Left hindlimb (tissue), 1 donor: ENCODE measurements around the gene C9orf152.
"Not testable (repeated sequence)": the region's sequence is repeated elsewhere in the genome, so short reads cannot be mapped to it uniquely, and the experiment has no call there.

Source experiments
- DNase-seq: peaks from one replicate; pipeline ENCODE4 v3.0.0-alpha.2; 2018

C9orf152 gene

GRCh38 chr9:110214090-110214489 lies 6.1 kb upstream of the C9orf152 start:
- no peak for DNase-seq

DNA sequence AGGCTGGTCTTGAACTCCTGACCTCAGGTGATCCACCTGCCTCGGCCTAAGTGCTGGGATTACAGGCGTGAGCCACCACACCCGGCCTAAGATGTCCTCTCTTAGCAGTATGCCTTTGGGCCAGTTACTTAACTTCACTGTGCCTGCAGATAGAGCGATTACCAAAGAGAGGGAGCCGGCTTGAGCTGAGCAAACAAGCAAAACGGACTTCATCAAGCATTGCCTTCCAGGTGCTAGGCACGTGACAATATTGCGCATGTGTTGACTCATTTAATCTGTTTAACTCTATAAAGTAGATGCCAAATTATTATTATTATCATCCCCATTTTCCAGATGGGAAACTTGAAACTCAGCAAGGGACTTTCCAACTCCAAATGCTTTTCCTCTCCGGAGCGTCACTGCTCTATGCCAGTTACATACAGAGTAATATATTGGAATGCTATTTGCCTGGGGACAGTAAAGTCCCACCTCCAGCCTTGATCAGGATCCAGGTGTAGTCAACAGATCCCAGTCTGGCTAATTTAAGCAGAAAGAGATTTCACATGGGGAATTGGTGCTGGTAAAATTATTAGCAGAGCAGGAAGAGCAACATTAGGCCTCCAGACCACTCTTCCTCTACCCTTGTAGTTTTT lies 5.6 kb upstream of the C9orf152 start:
- DNase-seq, result no peak

DNA sequence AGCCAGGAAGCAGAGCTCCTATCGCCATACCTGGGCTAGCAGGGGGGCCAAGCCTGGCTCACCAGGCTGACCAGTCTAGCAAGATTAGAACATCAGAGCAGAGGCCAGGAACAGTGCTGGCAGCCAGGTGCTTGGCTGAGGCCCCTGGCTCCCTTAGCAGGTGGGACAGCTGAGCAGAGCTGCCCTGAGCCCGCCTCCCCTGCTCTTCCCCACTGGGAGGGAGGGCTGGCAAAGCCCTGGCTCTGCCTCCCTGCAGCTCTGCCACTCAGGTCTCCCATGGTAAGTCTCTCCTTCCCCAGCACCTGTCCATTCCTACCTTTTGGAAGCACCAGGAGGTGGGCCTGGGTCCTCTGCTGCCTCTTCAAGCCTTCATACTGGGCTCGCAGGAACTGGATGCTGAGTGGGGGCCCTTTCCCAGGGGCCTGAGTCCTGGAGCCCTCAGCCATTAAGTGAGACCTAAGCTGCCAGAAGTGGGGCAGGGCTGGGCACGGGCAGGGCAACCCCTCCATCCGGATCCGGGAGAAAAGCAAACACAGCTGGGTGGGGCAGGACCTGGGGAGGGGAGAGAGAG lies 803 bp downstream of the C9orf152 start:
- DNase-seq, result no peak

- DNase-seq, result no peak
Measured at GRCh38 chr9:110206389-110206788, 1.6 kb downstream of the C9orf152 start.

DNA sequence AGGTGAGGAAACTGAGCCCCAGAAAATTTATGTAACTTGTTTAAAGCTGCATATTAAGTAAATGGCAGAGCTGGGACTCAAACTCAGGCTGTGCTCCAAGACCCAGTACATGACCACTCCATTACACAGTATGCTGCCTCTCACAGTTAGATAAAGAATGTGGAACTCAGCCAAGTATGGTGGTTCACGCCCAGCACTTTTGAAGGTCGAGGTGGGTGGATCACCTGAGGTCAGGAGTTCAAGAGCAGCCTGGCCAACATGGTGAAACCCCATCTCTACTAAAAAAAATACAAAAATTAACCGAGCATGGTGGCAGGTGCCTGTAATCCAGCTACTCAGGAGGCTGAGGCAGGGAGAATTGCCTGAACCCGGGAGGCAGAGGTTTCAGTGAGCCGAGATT lies 2.3 kb downstream of the C9orf152 start:
- not testable (repeated sequence) for DNase-seq

GRCh38 chr9:110202232-110202631 lies 5.7 kb downstream of the C9orf152 start:
- DNase-seq, result no peak

DNA sequence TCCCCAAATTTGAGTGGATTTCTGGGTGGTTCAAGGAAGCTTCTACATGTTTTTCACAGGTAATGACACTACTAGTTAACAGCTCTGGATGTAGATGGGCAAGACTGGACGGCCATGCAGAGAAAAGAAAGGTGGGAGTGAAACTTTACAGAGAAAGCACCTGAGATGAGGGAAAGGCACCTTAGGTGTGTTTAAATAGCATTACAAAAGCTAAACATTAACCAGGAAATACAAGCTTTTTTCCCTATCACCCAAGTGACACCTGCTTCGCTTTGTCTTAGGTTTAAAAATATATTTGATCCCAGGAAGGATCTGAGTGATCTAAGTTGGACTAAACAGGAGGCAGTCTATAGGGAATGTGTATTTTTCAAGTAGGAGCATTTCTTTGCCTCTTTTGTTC lies 8.3 kb downstream of the C9orf152 start:
- DNase-seq, result no peak

DNA sequence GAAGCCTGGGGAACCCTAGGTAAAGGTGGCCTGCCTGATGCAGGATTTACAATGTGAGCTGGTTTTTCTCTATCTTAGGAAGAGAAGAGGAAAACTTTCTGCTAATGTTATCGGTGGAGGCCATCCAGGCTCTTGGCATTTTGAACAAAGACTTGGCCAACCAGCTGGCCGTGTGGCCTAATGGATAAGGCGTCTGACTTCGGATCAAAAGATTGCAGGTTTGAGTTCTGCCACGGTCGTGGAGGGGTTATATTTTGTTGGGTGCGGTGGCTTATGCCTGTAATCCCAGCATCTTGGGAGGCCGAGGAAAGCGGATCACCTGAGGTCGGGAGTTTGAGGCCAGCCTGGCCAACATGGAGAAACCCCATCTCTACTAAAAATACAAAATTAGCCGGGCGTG lies 9.6 kb downstream of the C9orf152 start:
- DNase-seq, result no peak

DNA sequence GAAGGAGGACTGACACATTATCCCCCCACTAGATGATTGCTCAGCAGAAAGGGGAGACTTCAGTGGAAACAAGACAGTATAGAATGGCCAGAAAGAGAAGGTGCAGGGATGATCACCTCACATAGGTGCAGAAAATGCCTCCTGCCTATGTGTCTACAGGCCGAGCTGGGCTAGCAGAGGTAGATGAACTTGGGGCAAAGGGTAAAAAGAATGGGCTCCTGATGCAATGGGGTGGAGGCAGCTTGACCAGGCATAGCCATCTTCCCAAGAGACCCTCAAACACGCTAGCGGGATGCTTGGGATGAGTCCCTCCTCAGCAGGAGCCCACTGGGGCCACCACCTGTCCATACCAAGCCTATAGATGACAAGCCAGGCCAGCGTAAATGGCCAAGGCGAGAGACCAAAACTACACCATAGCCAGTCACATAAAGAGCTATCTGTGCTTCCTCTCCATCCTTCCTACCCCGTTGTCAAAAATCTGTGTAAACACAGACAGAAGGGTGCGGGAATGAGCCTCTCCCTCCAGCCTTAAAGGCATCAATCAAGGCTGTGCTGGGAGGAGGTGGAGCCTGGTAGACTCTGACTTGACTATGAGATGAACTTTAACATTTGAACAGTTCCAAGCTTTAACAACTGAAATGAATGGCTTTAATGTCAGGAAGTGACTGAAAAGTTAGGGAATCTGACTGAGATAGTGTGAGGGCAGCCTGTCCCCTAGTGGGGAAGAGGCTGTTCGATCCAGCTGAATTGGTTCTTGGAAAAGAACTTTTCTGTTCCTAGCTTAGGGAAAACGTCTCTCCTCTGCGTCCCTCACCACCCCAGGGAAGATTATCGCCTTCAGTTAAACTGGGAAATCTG lies 10.4 kb downstream of the C9orf152 start:
- DNase-seq, result no peak

GRCh38 chr9:110196084-110196499 lies 11.9 kb downstream of the C9orf152 start:
- DNase-seq, result not testable (repeated sequence)

- peak; percentile 74 for DNase-seq
Measured at GRCh38 chr9:110192531-110193261, 15.3 kb downstream of the C9orf152 start.

GRCh38 chr9:110191615-110192014 lies 16.3 kb downstream of the C9orf152 start:
- no peak for DNase-seq

- no peak for DNase-seq
Measured at GRCh38 chr9:110189559-110190320, 18.2 kb downstream of the C9orf152 start.

DNA sequence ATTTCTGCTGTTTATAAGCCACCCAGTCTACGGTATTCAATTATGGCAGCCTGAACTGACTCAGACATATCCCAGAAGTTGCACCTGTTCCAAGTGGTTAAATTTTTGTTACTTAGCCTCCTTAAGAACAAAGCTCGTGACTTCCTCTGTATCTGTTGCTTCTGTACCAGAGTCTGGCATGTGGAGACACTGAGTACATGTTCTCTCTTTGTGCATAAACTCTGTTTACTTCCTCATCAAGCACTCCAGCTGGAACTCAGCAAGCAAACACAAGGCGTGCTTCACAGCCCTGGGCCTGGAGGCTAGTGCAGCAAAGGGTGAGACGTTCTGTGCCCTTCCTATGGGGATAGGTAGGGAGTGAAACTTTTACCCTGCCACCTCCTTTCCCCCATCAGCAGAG lies 19.0 kb downstream of the C9orf152 start:
- DNase-seq, result no peak

DNA sequence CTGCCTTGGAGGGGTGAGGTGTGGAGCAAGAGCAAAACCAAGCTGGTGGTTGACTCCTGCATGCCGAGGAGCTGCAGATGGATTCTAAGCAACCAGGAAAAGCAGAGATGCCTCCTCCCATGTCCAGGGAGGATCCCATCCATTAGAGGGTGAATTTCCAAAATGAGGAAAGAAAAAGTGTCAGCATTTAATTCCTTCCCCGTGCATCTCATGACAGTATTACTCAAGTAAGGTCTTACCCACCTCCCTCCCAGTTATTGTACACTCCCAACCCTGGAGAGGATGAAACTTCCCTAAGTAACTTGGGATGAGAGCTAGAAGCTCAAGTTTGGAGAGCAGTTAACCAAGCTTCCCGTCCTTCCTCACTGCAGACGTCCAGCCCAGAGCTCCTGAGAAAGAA lies 19.9 kb downstream of the C9orf152 start:
- no peak for DNase-seq

- no peak for DNase-seq
Measured at GRCh38 chr9:110187126-110187525, 20.8 kb downstream of the C9orf152 start.

DNA sequence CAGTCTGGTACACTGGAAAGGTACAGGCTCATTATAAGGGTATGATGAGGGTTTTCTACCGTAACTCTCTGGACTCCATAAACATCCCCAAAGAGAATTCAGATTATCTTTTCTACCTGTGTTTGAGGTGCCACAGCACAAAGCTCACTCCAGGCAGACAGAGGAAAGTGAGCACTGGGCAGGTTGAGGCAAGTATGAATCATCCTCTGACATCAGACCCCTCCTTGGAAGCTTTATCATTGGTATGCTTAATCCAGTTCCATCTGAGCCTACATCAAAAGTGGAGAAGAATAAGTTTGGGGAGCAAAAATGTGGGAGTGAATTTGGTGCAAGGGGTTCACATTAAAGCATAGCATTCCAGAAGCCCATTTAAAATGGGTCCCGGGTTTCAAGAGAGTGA lies 21.7 kb downstream of the C9orf152 start:
- DNase-seq, result no peak

- no peak for DNase-seq
Measured at GRCh38 chr9:110185806-110186205, 22.2 kb downstream of the C9orf152 start.

DNA sequence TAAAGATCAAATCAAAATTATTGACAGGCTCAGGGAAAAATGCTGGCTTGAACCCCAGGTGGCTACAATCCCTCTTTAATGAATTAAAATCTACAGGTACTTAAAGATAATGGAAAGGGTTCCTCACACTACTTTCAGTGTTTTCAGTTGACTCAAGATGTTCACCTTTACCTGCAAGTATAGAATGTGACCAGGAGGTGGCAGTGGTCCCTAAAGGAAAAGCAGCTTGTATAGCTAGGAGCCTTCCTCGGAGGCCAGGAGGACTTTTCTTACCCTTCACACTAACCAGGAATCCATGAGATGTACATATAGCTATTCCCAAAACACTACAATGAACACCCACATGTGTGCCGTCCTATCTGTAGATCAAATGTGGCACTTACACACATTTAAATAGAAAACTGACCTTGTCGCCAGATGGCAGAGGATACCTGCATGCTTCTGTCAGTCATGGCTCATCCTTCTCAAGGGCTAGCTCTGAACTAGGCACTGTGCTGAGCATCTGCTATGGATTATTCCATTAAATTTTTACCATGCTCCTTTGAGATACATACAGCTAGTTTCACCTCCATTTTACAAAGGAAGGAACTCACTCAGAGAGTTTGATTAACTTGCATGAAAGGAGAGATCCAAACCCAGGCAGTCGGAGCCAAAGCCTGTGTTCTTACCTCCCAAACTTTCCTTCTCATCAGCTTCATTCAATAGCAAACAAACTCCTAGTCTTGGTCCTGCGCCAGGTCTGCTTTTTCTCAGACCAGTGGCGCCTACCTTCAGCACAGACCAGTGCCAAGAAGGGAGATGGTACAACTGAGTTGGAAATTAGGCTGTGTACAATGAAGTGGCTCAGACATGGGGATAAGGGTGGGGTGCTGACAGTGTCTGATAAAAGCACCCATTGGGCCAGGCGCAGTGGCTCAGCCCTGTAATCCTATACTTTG lies 24.5 kb downstream of the C9orf152 start:
- DNase-seq, result peak; percentile 64

- no peak for DNase-seq
Measured at GRCh38 chr9:110180511-110181434, 27.2 kb downstream of the C9orf152 start.
